GM23338 (cell line): ENCODE data around the gene MAPK12. TPM values are rescaled to one million over a fixed set of nuclear protein-coding genes. Genes with fewer than 3 reads are reported as not detected.

Experiments
- ATAC-seq: fragments of 200-7000 bp; cut with Tn5 transposase; 3 replicates; pipeline ENCODE4 v1.9.1; 2020
- DNase-seq: peaks from one replicate; pipeline ENCODE4 v3.0.0-alpha.2; 2015; ENCODE audit warnings: low spot score
- H2AFZ ChIP-seq: fragments of 200-600 bp; sonication (generic); 2 replicates; pipeline ENCODE4 v1.8.0; 2016; ENCODE audit warnings: antibody characterized with exemption, mild to moderate bottlenecking, moderate library complexity
- H3F3A ChIP-seq: fragments of 200-600 bp; sonication (generic); replicated peaks from 2 replicates; pipeline ENCODE4 v1.8.0; 2017; ENCODE audit warnings: antibody characterized with exemption, mixed run types, low read depth
- H3K27ac ChIP-seq: fragments of 200-600 bp; sonication (generic); 2 replicates; pipeline ENCODE4 v1.6.1; 2016; ENCODE audit warnings: low read depth
- H3K27me3 ChIP-seq: fragments of 200-600 bp; sonication (generic); 2 replicates; pipeline ENCODE4 v1.8.0; 2016; ENCODE audit warnings: mild to moderate bottlenecking, mixed run types, moderate library complexity; ENCODE audit not compliant: insufficient read depth
- H3K36me3 ChIP-seq: fragments of 200-600 bp; sonication (generic); 2 replicates; pipeline ENCODE4 v1.8.0; 2016; ENCODE audit warnings: mild to moderate bottlenecking; ENCODE audit not compliant: insufficient read depth
- H3K4me1 ChIP-seq: fragments of 200-600 bp; sonication (generic); 2 replicates; pipeline ENCODE4 v1.8.0; 2016; ENCODE audit warnings: mild to moderate bottlenecking, moderate library complexity; ENCODE audit not compliant: insufficient read depth
- H3K4me2 ChIP-seq: fragments of 200-600 bp; sonication (generic); 2 replicates; pipeline ENCODE4 v1.7.1; 2017; ENCODE audit warnings: mixed run types
- H3K4me3 ChIP-seq: fragments of 200-600 bp; sonication (generic); 2 replicates; pipeline ENCODE4 v1.6.1; 2016; ENCODE audit warnings: mixed run types
- H3K79me2 ChIP-seq: fragments of 200-600 bp; sonication (generic); replicated peaks from 2 replicates; pipeline ENCODE4 v1.8.0; 2017; ENCODE audit warnings: mild to moderate bottlenecking; ENCODE audit not compliant: insufficient read depth
- H3K9me2 ChIP-seq: fragments of 200-600 bp; sonication (generic); 2 replicates; pipeline ENCODE4 v1.8.0; 2017; ENCODE audit not compliant: insufficient read depth
- H4K20me1 ChIP-seq: fragments of 200-600 bp; sonication (generic); replicated peaks from 2 replicates; pipeline ENCODE4 v1.8.0; 2017; ENCODE audit warnings: mild to moderate bottlenecking; ENCODE audit not compliant: insufficient read depth
- H3K27ac Mint-ChIP-seq: 2 replicates; pipeline ENCODE4 v1.8.0; 2020; ENCODE audit warnings: inconsistent platforms, mild to moderate bottlenecking, moderate library complexity, mixed read lengths
- H3K27me3 Mint-ChIP-seq: 3 replicates; pipeline ENCODE4 v1.8.0; 2022; ENCODE audit warnings: low read depth, mild to moderate bottlenecking, moderate library complexity, mixed read lengths, inconsistent platforms; ENCODE audit not compliant: insufficient read depth, poor library complexity
- H3K36me3 Mint-ChIP-seq: 3 replicates; pipeline ENCODE4 v1.8.0; 2021; ENCODE audit warnings: low read depth, mild to moderate bottlenecking, inconsistent platforms, moderate library complexity, mixed read lengths
- H3K4me1 Mint-ChIP-seq: 3 replicates; pipeline ENCODE4 v1.8.0; 2020; ENCODE audit warnings: mild to moderate bottlenecking, inconsistent platforms, mixed read lengths
- H3K4me3 Mint-ChIP-seq: 3 replicates; pipeline ENCODE4 v1.8.0; 2021; ENCODE audit warnings: moderate library complexity, mild to moderate bottlenecking, inconsistent platforms, mixed read lengths
- H3K9me3 Mint-ChIP-seq: 3 replicates; pipeline ENCODE4 v1.8.0; 2020; ENCODE audit warnings: moderate library complexity, mild to moderate bottlenecking, inconsistent platforms, mixed read lengths
- ETS1 ChIP-seq: IDR thresholded peaks from 2 replicates; pipeline ENCODE4 v1.6.1; 2016; ENCODE audit warnings: antibody characterized with exemption
- EZH2 ChIP-seq: fragments of 200-600 bp; sonication (generic); IDR thresholded peaks from one replicate; pipeline ENCODE4 v1.8.0; 2017; ENCODE audit warnings: antibody characterized with exemption, mild to moderate bottlenecking, low read depth; ENCODE audit not compliant: unreplicated experiment
- EZH2phosphoT487 ChIP-seq: fragments of 200-600 bp; sonication (generic); IDR thresholded peaks from one replicate; pipeline ENCODE4 v1.8.1; 2018; ENCODE audit warnings: antibody characterized with exemption; ENCODE audit not compliant: unreplicated experiment
- NANOG ChIP-seq: IDR thresholded peaks from 2 replicates; pipeline ENCODE4 v1.6.1; 2016; ENCODE audit warnings: antibody characterized with exemption, borderline replicate concordance
- POLR2AphosphoS5 ChIP-seq: IDR thresholded peaks from 2 replicates; pipeline ENCODE4 v1.6.1; 2016; ENCODE audit warnings: antibody characterized with exemption, low read depth
- STAT1 ChIP-seq: IDR thresholded peaks from one replicate; pipeline ENCODE4 v1.6.1; 2016; ENCODE audit warnings: antibody characterized with exemption; ENCODE audit not compliant: unreplicated experiment
- ZNF114 ChIP-seq: fragments of 250-450 bp; sonication (Bioruptor Pico); IDR thresholded peaks from 2 replicates; pipeline ENCODE4 v1.5.0; 2020; ENCODE audit warnings: mild to moderate bottlenecking, moderate library complexity
- ZNF331 ChIP-seq: fragments of 250-450 bp; sonication (Bioruptor Pico); IDR thresholded peaks from 2 replicates; pipeline ENCODE4 v1.5.0; 2020; ENCODE audit warnings: low read depth, mild to moderate bottlenecking, moderate library complexity
- ZNF462 ChIP-seq: fragments of 250-450 bp; sonication (Bioruptor Pico); IDR thresholded peaks from 2 replicates; pipeline ENCODE4 v1.5.0; 2020; ENCODE audit warnings: mild to moderate bottlenecking, moderate library complexity
- polyA plus RNA-seq: library from polyadenylated mRNA; unstranded; fragments of >200 nt; fragmentation: Nextera tagmentation; extraction: Ambion mirVana; gene quantifications from 2 replicates; pipeline ENCODE4 v1.2.1, GENCODE V29; 2016
- total RNA-seq: library from RNA; depleted of rRNA; stranded (reverse); fragments of >200 nt; shearing (Covaris generic); gene quantifications from 2 replicates; pipeline ENCODE4 v1.2.3, GENCODE V29; 2014

The MAPK12 gene
- total and polyA plus RNA-seq, 2 experiments from 2014 or later: 10.4 to 26.1 TPM

GRCh38 chr22:50248196-50249081 lies 13.0 kb downstream of the MAPK12 start:
- no peak overlapping the region for H3K27ac ChIP-seq
- peaks cover 6% of the 10 kb centered on the region for H3F3A ChIP-seq
- DNase-seq (no peak), ATAC-seq (no peak)
- H4K20me1 ChIP-seq: peaks cover 3% of the 10 kb centered on the region; the same call in 1 of the 2 replicates
- no peak overlapping the region for H3K4me3 ChIP-seq
- H3K4me1 ChIP-seq: peaks cover 11% of the 10 kb centered on the region
- Mint-ChIP-seq H3K27ac (no peak overlapping the region), H3K9me3 (no peaks in the 10 kb centered on the region), H3K4me3 (no peak overlapping the region), H3K27me3 (peaks cover 12% of the 10 kb centered on the region), H3K36me3 (peaks cover 11% of the 10 kb centered on the region; the same call in 2 of the 3 replicates), H3K4me1 (peaks cover 18% of the 10 kb centered on the region)
- H3K27me3 ChIP-seq: no peaks in the 10 kb centered on the region
- H3K79me2 ChIP-seq: peaks cover 12% of the 10 kb centered on the region
- no peak overlapping the region for H2AFZ ChIP-seq
- TF ChIP-seq NANOG (no peak), ZNF331 (no peak), STAT1 (no peak), ZNF462 (CRISPR knock-in tag) (no peak), EZH2phosphoT487 (no peak), ZNF114 (CRISPR knock-in tag) (no peak), ETS1 (no peak), POLR2AphosphoS5 (no peak), EZH2 (no peak)
- no peaks in the 10 kb centered on the region for H3K36me3 ChIP-seq
- no peak overlapping the region for H3K4me2 ChIP-seq
- H3K9me2 ChIP-seq: no peaks in the 10 kb centered on the region
